GM21390 (cell line): ENCODE results near the gene ACAP3.

Experiments
- ATAC-seq: cut with Tn5 transposase; IDR thresholded peaks from one replicate; pipeline ENCODE4 v1.9.1; 2021; ENCODE audit not compliant: unreplicated experiment

ACAP3 gene, protein sequence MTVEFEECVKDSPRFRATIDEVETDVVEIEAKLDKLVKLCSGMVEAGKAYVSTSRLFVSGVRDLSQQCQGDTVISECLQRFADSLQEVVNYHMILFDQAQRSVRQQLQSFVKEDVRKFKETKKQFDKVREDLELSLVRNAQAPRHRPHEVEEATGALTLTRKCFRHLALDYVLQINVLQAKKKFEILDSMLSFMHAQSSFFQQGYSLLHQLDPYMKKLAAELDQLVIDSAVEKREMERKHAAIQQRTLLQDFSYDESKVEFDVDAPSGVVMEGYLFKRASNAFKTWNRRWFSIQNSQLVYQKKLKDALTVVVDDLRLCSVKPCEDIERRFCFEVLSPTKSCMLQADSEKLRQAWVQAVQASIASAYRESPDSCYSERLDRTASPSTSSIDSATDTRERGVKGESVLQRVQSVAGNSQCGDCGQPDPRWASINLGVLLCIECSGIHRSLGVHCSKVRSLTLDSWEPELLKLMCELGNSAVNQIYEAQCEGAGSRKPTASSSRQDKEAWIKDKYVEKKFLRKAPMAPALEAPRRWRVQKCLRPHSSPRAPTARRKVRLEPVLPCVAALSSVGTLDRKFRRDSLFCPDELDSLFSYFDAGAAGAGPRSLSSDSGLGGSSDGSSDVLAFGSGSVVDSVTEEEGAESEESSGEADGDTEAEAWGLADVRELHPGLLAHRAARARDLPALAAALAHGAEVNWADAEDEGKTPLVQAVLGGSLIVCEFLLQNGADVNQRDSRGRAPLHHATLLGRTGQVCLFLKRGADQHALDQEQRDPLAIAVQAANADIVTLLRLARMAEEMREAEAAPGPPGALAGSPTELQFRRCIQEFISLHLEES

DNA sequence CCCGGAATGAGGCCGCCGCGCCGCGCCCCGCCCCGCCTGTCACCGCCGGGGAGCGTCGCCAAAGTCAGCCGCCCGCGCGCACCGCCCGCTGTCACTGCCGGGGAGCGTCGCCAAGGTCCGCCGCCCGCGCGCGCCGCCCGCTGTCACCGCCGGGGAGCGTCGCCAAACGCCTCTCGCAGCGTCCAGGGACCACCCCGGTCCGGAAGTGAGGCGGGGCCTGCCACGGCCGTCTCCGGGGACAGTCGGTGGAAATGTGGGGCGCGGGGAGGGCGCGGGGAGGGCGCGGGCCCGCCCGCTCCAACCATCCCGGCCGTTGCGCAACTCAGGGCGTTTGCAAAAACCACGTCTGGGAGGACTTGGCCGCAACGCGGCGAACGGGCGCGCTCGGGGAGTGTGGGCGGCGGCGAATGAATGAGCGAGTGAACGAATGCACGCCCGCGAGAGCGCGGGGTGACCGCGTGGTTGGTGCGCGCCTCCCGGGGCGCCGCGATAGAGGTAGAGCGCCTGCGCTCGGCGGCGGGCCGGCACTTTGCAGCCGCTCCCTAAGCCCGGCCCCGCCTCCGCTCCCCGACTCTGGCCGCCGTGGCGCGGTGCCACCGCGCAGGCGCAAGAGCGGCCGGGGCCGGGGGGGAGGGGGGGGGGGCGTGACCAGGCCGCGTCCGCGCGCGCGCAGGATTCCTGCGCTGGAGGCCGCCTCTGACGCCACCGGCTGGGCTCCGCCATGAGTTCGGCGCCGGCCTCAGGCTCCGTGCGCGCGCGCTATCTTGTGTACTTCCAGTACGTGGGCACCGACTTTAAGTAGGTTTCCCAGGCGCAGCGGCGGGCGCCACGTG lies at the start of gene ACAP3, which contains the start of gene PUSL1:
TSS of gene ACAP3 (minus strand) at position 8 of the 833 bp plus-strand sequence. CDS start 115 bp downstream, outside the sequence.
TSS of gene PUSL1 (plus strand) at position 675 of the 833 bp plus-strand sequence. CDS start at position 722, 47 bp downstream.
- peak; percentile 57 for ATAC-seq

- no peak for ATAC-seq
Measured at GRCh38 chr1:1356796-1357401, 49.2 kb upstream of the ACAP3 start.

GRCh38 chr1:1356166-1356795 lies 48.6 kb upstream of the ACAP3 start:
- ATAC-seq = no peak

DNA sequence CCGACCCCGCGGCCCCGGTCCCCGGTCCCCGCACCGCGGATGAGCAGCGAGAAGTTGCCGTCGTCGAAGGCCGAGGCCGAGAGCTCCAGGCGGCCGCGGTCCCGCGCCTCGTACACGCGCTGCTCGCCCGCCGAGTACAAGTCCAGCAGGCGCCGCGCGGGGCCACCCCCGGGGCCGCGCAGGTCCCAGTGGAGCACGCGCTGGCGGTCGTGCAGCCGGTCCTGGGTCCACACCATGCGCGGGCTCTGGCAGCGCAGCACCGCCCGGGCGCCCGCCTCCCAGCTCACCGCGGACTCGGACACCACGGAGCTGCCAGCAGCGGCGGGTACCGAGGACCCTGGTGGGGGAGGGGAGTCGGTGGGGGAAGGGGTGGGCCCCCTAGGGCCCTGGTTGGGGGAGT lies 47.7 kb upstream of the ACAP3 start:
- no peak for ATAC-seq

DNA sequence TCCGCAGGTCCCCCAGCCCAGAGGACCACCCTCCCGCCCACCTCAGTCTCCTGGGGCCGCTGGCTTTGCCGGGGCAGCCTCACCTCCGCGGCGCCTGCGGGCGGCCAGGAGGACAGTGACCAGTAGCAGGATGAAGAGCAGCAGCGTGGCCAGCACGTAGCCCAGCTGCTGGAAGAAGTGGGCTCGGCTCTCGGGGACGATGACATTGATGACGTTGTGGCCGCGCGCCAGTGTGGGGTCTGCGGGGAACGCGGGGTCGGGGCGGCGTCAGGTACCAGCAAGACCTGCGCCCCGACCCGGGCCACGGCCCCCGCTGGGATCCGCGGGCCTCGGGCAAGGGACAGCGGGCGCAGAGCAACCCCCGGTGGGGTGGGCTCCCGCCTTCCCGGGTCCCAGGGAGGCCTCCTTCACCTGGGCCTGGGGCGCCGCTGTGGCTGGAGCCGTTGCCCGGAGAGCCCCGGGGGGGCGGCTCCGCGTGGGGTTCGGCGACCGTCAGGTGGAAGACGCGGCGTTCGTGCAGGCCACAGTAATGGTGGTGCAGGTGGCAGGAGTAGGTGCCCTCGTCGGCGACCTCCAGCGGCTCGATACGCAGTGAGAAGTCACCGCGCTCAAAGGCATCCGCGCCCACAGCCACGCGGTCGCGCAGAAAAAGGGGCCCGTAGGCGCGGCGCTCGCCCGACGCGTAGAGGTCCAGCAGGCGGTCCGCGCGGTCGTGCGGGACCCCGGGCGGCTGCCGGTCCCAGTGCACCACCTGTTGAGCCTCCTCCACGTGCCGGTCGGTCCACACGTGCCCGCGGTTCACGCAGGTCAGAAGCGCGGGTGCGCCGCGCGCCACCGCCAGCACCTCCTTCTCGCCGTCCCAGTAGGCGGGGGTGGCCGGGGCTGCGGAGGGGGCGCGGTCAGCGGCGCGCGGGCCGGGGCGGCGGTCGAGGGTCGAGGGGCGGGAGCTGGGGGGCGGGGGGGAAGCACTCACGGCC lies 46.8 kb upstream of the ACAP3 start:
- ATAC-seq = no peak

- ATAC-seq = no peak
Measured at GRCh38 chr1:1353389-1354151, 45.8 kb upstream of the ACAP3 start.

DNA sequence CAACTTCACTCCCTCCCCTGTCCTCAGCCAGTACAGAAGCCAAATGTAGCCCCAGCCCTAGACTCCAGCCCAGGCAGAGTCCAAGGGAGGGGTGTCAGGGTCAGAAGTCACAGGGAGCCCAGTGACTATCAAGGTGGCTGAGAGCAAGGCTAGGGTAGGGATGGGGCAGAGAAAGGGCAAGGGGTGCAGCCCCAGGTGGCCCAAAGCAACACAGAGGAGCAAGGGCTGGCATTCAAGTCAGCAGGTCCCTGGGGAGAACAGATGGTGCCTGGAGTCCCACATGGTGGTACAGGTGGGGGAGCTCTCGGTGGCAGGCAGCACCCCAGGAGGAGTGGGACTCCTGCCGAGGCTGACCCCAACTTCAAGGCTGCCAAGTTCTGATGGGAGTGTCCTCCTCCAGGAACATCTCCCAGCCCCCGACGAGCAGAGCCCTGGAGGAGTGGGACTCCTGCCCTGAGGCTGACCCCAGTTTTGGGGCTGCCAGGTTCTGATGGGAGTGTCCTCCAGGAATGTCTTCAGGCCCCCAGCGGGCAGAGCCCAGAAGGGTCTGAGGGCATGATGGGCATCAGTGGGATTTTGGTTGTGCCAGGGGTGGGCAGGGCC lies 45.2 kb upstream of the ACAP3 start:
- ATAC-seq = no peak

- no peak for ATAC-seq
Measured at GRCh38 chr1:1351511-1352427, 44.0 kb upstream of the ACAP3 start.

DNA sequence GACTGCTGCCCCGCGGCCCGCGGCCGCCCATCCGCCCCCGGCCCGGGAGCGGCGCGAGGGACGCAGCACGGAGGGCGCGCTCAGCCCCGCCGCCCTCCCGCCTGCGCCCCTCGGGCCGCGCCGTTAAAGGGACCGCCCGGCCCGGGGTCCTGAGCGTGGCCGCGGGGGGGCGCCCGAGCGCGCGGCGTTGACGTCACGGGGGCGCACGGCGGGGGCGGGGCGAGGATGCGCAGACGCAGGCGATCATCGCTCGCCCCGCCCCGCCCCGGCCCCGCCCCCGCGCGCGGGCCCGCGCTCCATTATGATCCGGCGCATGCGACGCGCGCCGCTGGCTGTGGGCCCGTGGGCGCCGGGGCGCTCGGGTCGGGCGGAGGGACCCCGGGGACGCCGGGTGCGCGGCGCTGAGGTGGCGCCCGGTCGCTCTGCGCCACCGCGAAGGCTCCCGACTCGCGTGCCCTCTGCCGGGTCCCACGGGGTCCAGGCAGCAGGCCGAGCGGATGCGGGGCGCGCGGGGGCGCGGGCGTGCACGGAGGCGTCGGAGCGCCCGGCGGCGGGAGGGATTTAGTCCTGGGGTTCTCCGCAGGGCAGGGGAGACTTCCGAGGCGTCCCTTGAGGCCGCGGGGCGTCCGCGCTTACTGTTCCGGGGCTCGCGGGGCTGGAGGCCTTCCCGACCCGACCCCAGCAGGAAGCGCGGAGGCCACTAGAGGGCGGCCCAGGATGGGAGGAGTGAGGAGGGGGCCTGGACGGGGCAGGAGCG lies 41.7 kb upstream of the ACAP3 start, which contains the start of gene DVL1:
TSS of gene DVL1 (minus strand) at position 163 of the 757 bp plus-strand sequence. CDS start 353 bp downstream, outside the sequence.
- peak; percentile 63 for ATAC-seq

DNA sequence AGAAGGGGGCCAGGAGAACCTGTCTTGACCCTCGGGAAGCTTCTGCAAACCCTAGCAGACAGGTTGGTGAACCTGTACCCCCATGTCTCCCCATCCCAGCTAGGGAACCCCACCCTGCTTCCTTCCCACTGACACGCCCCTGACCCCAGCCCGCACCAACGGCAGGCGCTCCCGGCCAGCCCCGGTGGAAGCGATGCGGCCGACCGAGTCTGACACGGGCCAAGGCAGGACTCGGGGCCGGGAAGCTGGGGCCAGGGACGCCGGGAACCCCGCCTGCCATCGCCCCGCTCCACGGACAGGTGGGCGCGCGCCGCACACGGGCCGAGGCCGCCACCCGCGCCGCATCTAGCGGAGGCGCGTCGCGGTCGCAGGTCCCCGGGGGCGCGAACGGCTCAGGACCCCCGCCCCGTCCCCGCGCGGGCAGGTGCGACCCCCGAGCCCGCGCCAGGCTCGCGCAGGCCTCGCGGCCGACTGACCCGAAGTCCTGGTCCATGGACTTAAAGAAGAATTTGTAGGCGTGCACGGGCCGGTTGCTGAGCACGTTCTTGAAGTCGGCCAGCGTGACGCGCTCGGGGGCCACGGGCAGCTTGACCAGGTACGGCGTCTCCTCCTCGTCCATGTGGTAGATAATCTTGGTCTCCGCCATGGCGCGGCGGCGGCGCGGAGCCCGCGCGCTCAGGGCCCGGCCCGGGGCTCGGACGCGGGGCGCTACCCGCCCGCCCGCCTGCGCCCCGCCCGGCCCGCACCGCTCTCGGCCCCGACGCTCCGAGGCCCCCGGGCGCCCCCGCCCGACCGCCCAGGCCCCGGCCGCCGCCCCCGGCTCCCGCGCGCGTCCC lies 40.9 kb upstream of the ACAP3 start:
- peak; percentile 31 for ATAC-seq

- ATAC-seq = no peak
Measured at GRCh38 chr1:1347663-1348419, 40.1 kb upstream of the ACAP3 start.

- ATAC-seq = no peak
Measured at GRCh38 chr1:1347026-1347595, 39.4 kb upstream of the ACAP3 start.

DNA sequence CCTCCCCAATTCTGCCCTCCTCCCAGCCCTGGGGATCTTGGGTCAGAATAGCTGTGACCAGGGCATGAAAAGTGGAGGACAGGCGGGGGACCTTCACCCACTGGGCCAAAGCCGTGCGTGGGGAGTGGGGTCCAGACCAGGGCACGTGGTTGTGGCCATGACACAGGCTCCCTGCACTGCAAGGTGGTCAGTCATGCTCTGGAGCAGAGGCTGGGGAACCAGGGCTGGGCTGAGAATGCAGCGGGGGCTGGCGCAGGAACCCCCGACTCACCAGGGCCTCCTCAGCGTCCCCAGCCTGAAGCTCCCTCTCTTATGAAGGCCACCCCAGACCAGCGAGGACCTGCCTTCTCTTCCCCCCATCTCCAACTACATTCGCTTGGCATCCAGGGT lies 38.8 kb upstream of the ACAP3 start:
- no peak for ATAC-seq
